ENCODE measurements around the gene SPTLC2. TPM values are rescaled to one million over a fixed set of nuclear protein-coding genes. Genes with fewer than 3 reads are reported as not detected.
"Not testable (repeated sequence)": the region's sequence is repeated elsewhere in the genome, so short reads cannot be mapped to it uniquely, and the experiment has no call there.

The SPTLC2 gene
- total RNA-seq, 4 donors from 2014 or later = 14.5 to 51.3 (median 35.8) TPM

DNA sequence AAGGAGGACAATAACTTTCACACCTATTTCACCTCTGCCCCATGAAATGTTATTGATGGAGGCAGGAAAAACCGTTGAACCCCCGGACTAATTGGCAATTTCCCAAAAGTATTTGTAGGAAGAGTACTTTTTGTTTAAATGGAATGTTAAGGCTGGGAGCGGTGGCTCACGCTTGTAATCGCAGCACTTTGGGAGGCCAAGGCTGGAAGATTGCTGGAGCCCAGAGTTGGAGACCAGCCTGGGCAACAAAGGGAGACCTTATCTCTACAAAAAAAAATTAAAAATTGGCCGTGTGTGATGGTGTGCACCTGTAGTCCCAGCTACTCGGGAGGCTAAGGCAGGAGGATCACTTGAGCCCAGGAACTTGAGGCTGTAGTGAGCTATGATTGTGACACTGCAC lies 26.0 kb upstream of the SPTLC2 start:
- in situ Hi-C loops (cut with MboI; ENCODE audit: low pct_ligation_motif_present in 1 of 4, low pct_unique_long_range_greater_than_20kb in 1 of 4, low sequenced_read_pairs in 3 of 4) = no loop called here
- TF ChIP-seq EP300 (IDR thresholded peaks at IDR 0.05; ENCODE audit: low read depth) = no peak
- peak overlapping the region in 3 of 4 donors; percentile 27 to 49 (median 28) for H3K4me3 ChIP-seq
- no peak for DNase-seq
- H3K36me3 ChIP-seq = no peaks in the 10 kb centered on the region
- intact Hi-C loops (cut with DNase I; ENCODE audit: low total_unique reads) = no loop called here
- H3K9me3 ChIP-seq = no peaks in the 10 kb centered on the region
- WGBS, 2 donors (ENCODE audit: low coverage in 1 of 2) = 23 to 47% methylated on average over 3 to 7 of the region's 7 CpGs
- H3K4me1 ChIP-seq = peaks cover 5 to 17% (median 13%) of the 10 kb centered on the region in 4 donors
- H3K27ac ChIP-seq = peak overlapping the region; percentile 60 to 80 (median 73)
- no peaks in the 10 kb centered on the region for H3K27me3 ChIP-seq

DNA sequence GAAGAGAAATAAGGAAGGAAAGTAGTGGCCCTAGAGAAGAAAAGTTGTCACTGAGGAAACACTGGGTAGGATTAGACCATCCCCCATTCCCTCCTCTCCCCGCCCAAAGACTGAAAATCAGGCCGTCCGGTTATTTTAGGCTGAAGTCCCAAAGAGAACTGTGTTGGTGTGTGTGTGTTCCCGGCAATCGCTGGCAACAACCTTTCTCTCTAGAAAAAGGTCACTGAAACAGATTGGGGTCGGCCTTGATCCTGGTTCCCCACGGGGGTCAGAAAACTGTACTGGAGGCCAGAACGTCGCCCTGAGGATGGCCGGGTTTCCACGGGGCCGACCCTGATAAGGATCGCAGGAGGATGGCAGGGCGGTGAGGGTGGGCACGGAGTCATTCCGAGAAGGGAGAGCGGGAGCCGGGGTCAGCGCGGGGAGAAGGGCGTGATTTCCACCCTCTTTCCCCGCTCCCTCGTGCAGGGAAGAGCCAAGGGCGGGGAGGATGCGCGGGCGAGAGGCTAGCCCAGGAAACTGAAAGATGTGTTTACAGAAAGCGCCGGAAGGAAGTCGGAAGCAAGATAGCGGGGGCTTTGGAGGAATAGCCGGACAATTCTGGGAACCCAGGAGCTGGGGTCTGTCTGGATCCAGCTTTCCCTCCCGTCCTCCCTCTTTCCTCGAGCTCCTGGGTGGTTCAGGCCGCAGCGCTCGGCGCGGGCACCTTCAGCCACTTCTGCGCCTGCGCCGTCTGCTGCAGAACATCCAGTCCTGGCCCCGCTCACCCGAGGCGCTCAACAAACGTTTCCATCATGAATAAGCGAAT lies 25.3 kb upstream of the SPTLC2 start:
- H3K4me3 ChIP-seq = peak overlapping the region; percentile 1 to 49 (median 28)
- H3K9me3 ChIP-seq = no peaks in the 10 kb centered on the region
- TF ChIP-seq POLR2A (IDR thresholded peaks at IDR 0.05) (peak; percentile 39), EP300 (IDR thresholded peaks at IDR 0.05; ENCODE audit: low read depth) (no peak), POLR2AphosphoS5 (IDR thresholded peaks at IDR 0.05) (peak in 2 of 3 donors; percentile 21 to 24)
- TF ChIP-seq, protein P1, sequence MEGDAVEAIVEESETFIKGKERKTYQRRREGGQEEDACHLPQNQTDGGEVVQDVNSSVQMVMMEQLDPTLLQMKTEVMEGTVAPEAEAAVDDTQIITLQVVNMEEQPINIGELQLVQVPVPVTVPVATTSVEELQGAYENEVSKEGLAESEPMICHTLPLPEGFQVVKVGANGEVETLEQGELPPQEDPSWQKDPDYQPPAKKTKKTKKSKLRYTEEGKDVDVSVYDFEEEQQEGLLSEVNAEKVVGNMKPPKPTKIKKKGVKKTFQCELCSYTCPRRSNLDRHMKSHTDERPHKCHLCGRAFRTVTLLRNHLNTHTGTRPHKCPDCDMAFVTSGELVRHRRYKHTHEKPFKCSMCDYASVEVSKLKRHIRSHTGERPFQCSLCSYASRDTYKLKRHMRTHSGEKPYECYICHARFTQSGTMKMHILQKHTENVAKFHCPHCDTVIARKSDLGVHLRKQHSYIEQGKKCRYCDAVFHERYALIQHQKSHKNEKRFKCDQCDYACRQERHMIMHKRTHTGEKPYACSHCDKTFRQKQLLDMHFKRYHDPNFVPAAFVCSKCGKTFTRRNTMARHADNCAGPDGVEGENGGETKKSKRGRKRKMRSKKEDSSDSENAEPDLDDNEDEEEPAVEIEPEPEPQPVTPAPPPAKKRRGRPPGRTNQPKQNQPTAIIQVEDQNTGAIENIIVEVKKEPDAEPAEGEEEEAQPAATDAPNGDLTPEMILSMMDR (IDR thresholded peaks at IDR 0.05) = no peak
- in situ Hi-C loops (cut with MboI; ENCODE audit: low pct_ligation_motif_present in 1 of 4, low pct_unique_long_range_greater_than_20kb in 1 of 4, low sequenced_read_pairs in 3 of 4) = no loop called here
- H3K27ac ChIP-seq = peak overlapping the region; percentile 60 to 80 (median 73)
- intact Hi-C loops (cut with DNase I; ENCODE audit: low total_unique reads) = no loop called here
- no peaks in the 10 kb centered on the region for H3K27me3 ChIP-seq
- H3K36me3 ChIP-seq = no peaks in the 10 kb centered on the region
- 16 to 22% methylated on average over 8 to 47 of the region's 47 CpGs for WGBS, 2 donors (ENCODE audit: low coverage in 1 of 2)
- H3K4me1 ChIP-seq = peaks cover 5 to 15% (median 13%) of the 10 kb centered on the region in 4 donors
- peak; percentile 76 for DNase-seq

DNA sequence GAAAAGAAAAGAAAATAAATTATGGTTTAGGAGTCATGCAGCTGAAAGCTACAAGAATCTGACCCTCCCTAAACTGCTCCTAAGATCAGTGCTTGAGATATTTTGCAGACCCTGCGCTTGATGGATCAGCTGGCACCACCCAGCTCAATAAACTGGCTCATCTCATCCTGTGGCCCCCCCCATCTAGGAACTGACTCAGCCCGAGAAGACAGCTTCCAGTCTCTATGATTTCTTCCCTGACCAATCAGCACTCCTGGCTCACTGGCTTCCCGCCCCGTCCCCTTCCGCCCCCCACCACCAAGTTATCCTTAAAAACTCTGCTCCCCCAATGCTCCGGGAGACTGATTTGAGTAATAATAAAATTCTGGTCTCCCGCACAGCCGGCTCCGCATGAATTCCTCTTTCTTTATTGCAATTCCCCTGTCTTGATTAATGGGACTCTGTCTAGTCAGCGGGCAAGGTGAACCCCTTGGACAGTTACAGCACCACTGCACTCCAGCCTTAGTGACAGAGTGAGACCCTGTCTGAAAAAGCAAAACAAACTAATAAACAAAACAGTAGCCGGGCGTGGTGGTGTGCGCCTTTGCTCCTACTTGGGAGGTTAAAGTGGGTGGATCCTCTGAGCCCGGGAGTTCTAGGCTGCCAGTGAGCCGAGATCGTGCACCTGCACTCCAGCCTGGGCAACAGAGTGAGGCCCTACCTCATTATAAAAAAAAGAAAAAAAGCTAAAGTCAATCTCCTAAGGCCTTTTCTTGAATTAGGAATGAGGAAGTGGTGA lies 24.5 kb upstream of the SPTLC2 start:
- peaks cover 5 to 15% (median 13%) of the 10 kb centered on the region in 4 donors for H3K4me1 ChIP-seq
- H3K27ac ChIP-seq = peak overlapping the region; percentile 60 to 80 (median 73)
- no peaks in the 10 kb centered on the region for H3K9me3 ChIP-seq
- intact Hi-C loops (cut with DNase I; ENCODE audit: low total_unique reads) (no loop called here), in situ Hi-C loops (cut with MboI; ENCODE audit: low pct_ligation_motif_present in 1 of 4, low pct_unique_long_range_greater_than_20kb in 1 of 4, low sequenced_read_pairs in 3 of 4) (no loop called here)
- no peaks in the 10 kb centered on the region for H3K27me3 ChIP-seq
- peak; percentile 27 for DNase-seq
- peak overlapping the region in 2 of 4 donors; percentile 28 to 49 for H3K4me3 ChIP-seq
- TF ChIP-seq, protein P1 (IDR thresholded peaks at IDR 0.05) = no peak
- no peak for TF ChIP-seq POLR2A (IDR thresholded peaks at IDR 0.05)
- TF ChIP-seq EP300 (IDR thresholded peaks at IDR 0.05; ENCODE audit: low read depth) = no peak
- TF ChIP-seq POLR2AphosphoS5 (IDR thresholded peaks at IDR 0.05) = no peak
- H3K36me3 ChIP-seq = no peaks in the 10 kb centered on the region
- WGBS, 2 donors (ENCODE audit: low coverage in 1 of 2) = 59 to 88% methylated on average over 6 to 16 of the region's 16 CpGs

DNA sequence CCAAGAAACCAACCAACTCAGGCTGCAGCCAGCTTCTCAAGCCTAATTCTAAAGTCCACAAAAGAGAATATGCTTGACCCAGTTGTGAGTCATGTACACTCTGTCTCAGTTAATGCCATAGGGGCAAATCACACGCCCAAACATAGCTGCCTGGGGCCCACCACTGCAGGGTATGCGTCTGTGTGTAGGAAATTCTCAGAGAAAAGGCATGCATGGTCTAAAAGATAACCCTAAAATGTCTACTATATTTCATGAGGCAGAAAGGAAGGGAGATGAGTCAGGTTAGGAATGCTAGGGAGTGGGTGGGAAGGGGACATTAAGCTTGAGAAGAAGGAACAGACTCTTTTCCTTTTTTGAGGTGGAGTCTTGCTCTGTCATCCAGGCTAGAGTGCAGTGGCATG lies 22.3 kb upstream of the SPTLC2 start:
- intact Hi-C loops (cut with DNase I; ENCODE audit: low total_unique reads) = no loop called here
- H3K27ac ChIP-seq = no peak overlapping the region
- no peak overlapping the region for H3K4me3 ChIP-seq
- H3K27me3 ChIP-seq = no peaks in the 10 kb centered on the region
- no peaks in the 10 kb centered on the region for H3K36me3 ChIP-seq
- H3K4me1 ChIP-seq = peaks cover 5 to 15% (median 13%) of the 10 kb centered on the region in 4 donors
- no peak for DNase-seq
- WGBS, 2 donors (ENCODE audit: low coverage in 1 of 2) = 76 to 90% methylated on average over 2 of the region's 2 CpGs
- no peak for TF ChIP-seq POLR2AphosphoS5 (IDR thresholded peaks at IDR 0.05)
- TF ChIP-seq POLR2A (IDR thresholded peaks at IDR 0.05) = no peak
- TF ChIP-seq, protein P1 (IDR thresholded peaks at IDR 0.05) = no peak
- no peaks in the 10 kb centered on the region for H3K9me3 ChIP-seq
- in situ Hi-C loops (cut with MboI; ENCODE audit: low pct_ligation_motif_present in 1 of 4, low pct_unique_long_range_greater_than_20kb in 1 of 4, low sequenced_read_pairs in 3 of 4) = no loop called here

DNA sequence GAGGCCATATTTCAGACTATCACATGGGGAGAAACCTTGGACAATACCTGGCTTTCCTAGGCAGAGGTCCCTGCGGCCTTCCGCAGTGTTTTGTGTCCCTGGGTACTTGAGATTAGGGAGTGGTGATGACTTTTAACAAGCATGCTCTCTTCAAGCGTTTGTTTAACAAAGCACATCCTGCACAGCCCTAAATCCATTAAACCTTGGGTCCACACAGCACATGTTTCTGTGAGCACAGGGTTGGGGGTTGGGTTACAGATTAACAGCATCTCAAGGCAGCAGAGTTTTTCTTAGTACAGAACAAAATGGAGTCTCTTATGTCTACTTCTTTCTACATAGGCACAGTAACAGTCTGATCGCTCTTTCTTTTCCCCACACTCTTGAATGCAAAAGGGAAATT lies 19.4 kb upstream of the SPTLC2 start:
- H3K4me1 ChIP-seq; H3K36me3 ChIP-seq; H3K9me3 ChIP-seq; H3K4me3 ChIP-seq; DNase-seq; in situ Hi-C loops (cut with MboI; ENCODE audit: low pct_ligation_motif_present in 1 of 4, low pct_unique_long_range_greater_than_20kb in 1 of 4, low sequenced_read_pairs in 3 of 4); H3K27ac ChIP-seq; H3K27me3 ChIP-seq: not testable (repeated sequence)
- 74 to 100% methylated on average over 1 to 4 of the region's 4 CpGs for WGBS, 2 donors (ENCODE audit: low coverage in 1 of 2)
- intact Hi-C loops (cut with DNase I; ENCODE audit: low total_unique reads) = loop anchor here (1.0 kb wide), 1 partner anchor 30 kb away; no protein-coding TSS in a partner anchor

DNA sequence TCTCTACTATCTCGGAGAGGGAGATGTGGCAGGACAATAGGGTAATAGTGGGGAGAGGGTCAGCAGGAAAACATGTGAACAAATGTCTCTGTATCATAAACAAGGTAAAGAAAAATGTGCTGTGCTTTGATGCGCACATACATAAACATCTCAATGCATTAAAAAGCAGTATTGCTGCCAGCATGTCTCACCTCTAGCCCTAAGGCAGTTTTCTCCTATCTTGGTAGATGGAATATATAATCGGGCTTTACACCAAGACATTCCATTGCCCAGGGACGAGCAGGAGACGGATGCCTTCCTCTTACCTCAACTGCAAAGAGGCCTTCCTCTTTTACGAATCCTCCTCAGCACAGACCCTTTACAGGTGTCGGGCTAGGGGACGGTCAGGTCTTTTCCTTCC lies 19.0 kb upstream of the SPTLC2 start:
- H3K4me3 ChIP-seq; H3K27ac ChIP-seq; intact Hi-C loops (cut with DNase I; ENCODE audit: low total_unique reads); H3K36me3 ChIP-seq; H3K4me1 ChIP-seq; H3K27me3 ChIP-seq; in situ Hi-C loops (cut with MboI; ENCODE audit: low pct_ligation_motif_present in 1 of 4, low pct_unique_long_range_greater_than_20kb in 1 of 4, low sequenced_read_pairs in 3 of 4); DNase-seq; H3K9me3 ChIP-seq: not testable (repeated sequence)
- 83 to 90% methylated on average over 1 to 8 of the region's 8 CpGs for WGBS, 2 donors (ENCODE audit: low coverage in 1 of 2)
